ENCODE data around the gene STX12. TPM values are rescaled to one million over a fixed set of nuclear protein-coding genes. Genes with fewer than 3 reads are reported as not detected.

The STX12 gene
- total RNA-seq, 2 experiments from 2014 or later: 21.8 to 23.9 TPM

- Mint-ChIP-seq H3K4me3 (peak within 1 kb of the TSS; percentile 90), H3K9me3 (ENCODE audit: insufficient read depth) (no peaks in the 10 kb centered on the region), H3K4me1 (ENCODE audit: low read depth) (peaks cover 50% of the 10 kb centered on the region), H3K27ac (peak within 1 kb of the TSS; percentile 78), H3K27me3 (ENCODE audit: low read depth) (no peaks in the 10 kb centered on the region), H3K36me3 (ENCODE audit: low read depth) (peaks cover 18% of the 10 kb centered on the region)
- DNase-seq (peak; percentile 81), ATAC-seq (peak; percentile 85)
- POLR2A ChIA-PET: no interaction called here
- CTCF ChIA-PET: interaction anchor here (0.7 to 1.2 kb wide), 3 partner anchors 14 to 209 kb away, joined by 3 read pairs; no protein-coding TSS in a partner anchor
These were observed 99.2 kb downstream of the STX12 start, which contains the start of gene THEMIS2 for GRCh38 chr1:27872059-27872801. Gene THEMIS2, plus strand, starts transcription at chr1:27872544. Its CDS starts 28 bp downstream, at chr1:27872572.

GRCh38 chr1:27872802-27873551 lies 100.0 kb downstream of the STX12 start:
- Mint-ChIP-seq H3K4me3 (peak overlapping the region; percentile 90), H3K36me3 (ENCODE audit: low read depth) (peaks cover 21% of the 10 kb centered on the region), H3K9me3 (ENCODE audit: insufficient read depth) (no peaks in the 10 kb centered on the region), H3K27ac (peak overlapping the region; percentile 78), H3K27me3 (ENCODE audit: low read depth) (no peaks in the 10 kb centered on the region), H3K4me1 (ENCODE audit: low read depth) (peaks cover 55% of the 10 kb centered on the region)
- POLR2A ChIA-PET: no interaction called here
- CTCF ChIA-PET: interaction anchor here (0.7 to 1.2 kb wide), 3 partner anchors 13 to 210 kb away, joined by 3 read pairs; no protein-coding TSS in a partner anchor
- ATAC-seq: peak; percentile 48
- peak; percentile 44 for DNase-seq

- peaks cover 28% of the 10 kb centered on the region for H3K36me3 Mint-ChIP-seq (ENCODE audit: low read depth)
- no peaks in the 10 kb centered on the region for H3K9me3 Mint-ChIP-seq (ENCODE audit: insufficient read depth)
- POLR2A ChIA-PET: no interaction called here
- peak overlapping the region; percentile 77 for H3K27ac Mint-ChIP-seq
- peaks cover 54% of the 10 kb centered on the region for H3K4me1 Mint-ChIP-seq (ENCODE audit: low read depth)
- ATAC-seq: no peak
- peak overlapping the region; percentile 90 for H3K4me3 Mint-ChIP-seq
- H3K27me3 Mint-ChIP-seq (ENCODE audit: low read depth): no peaks in the 10 kb centered on the region
- CTCF ChIA-PET: interaction anchor here (0.7 kb wide), 1 partner anchor 61 kb away, joined by 4 read pairs; the partner anchor contains the start of gene SMPDL3B
- no peak for DNase-seq
These were observed 100.8 kb downstream of the STX12 start for GRCh38 chr1:27873671-27874384.

Other genes with a start within 250 kb of the STX12 start
- gene AHDC1, start 169.1 kb upstream of the STX12 start, total RNA-seq: 10 to 100 TPM; 20.9 to 22.7 TPM
- gene FGR, start 138.0 kb upstream of the STX12 start, total RNA-seq: under 1 TPM; 0.08 to 0.21 TPM
- 100 to 1,000 TPM; 271 to 272 TPM for gene IFI6, start 101.0 kb upstream of the STX12 start, total RNA-seq
- 10 to 100 TPM; 14.6 to 17.5 TPM for gene FAM76A, start 47.3 kb upstream of the STX12 start, total RNA-seq
- 10 to 100 TPM; 61.4 to 66.6 TPM for gene PPP1R8, start 57.6 kb downstream of the STX12 start, total RNA-seq
- gene THEMIS2, start 99.3 kb downstream of the STX12 start, total RNA-seq: 10 to 100 TPM; 35.9 to 39.9 TPM
- 10 to 100 TPM; 79.0 to 81.0 TPM for gene RPA2, start 141.4 kb downstream of the STX12 start, total RNA-seq
- under 1 TPM; 0.76 to 0.82 TPM for gene SMPDL3B, start 161.8 kb downstream of the STX12 start, total RNA-seq
- 1 to 10 TPM; 8.0 TPM for gene XKR8, start 186.8 kb downstream of the STX12 start, total RNA-seq